Left ventricle myocardium superior (tissue), 1 donor: ENCODE measurements around the gene SPINT1. TPM values are rescaled to one million over a fixed set of nuclear protein-coding genes. Genes with fewer than 3 reads are reported as not detected.
"Not testable (repeated sequence)": the region's sequence is repeated elsewhere in the genome, so short reads cannot be mapped to it uniquely, and the experiment has no call there.

Experiments
- ATAC-seq: fragments of 200-7000 bp; cut with Tn5 transposase; one replicate; pipeline ENCODE4 v1.9.1; 2020; ENCODE audit warnings: mild to moderate bottlenecking, moderate library complexity
- DNase-seq: peaks from one replicate; pipeline ENCODE4 v3.0.0-alpha.2; 2020
- intact Hi-C: fragments of 100-400 bp; cut with micrococcal nuclease; formaldehyde crosslinking; loops from one replicate; pipeline ENCODE4 v1.11.0; 2022
- total RNA-seq: library from RNA; stranded (reverse); fragmentation: NEBNext Ultra II Directional; extraction: Animal tissue kit (Norgen Biotek cat#: 25700); gene quantifications from one replicate; pipeline ENCODE4 v1.2.1, GENCODE V29; 2021
- donor health status: DM: no; HTN: yes; CAD: no; lungs with severe emphysema.

The SPINT1 gene
- total RNA-seq, 1 donor from 2014 or later, result 1.0 TPM

GRCh38 chr15:40855706-40856234 lies 11.9 kb downstream of the SPINT1 start:
- intact Hi-C loops, result no loop called here
- ATAC-seq (no peak), DNase-seq (no peak)

GRCh38 chr15:40856746-40857145 lies 12.9 kb downstream of the SPINT1 start:
- DNase-seq (no peak), ATAC-seq (no peak)
- intact Hi-C loops, result no loop called here

- peak; percentile 77 for DNase-seq
- intact Hi-C loops, result no loop called here
- ATAC-seq, result peak; percentile 89
Observed at GRCh38 chr15:40857601-40858341, 13.9 kb downstream of the SPINT1 start.

GRCh38 chr15:40858706-40859105 lies 14.9 kb downstream of the SPINT1 start:
- ATAC-seq, result no peak

GRCh38 chr15:40859206-40859851 lies 15.5 kb downstream of the SPINT1 start:
- peak; percentile 72 for ATAC-seq
- DNase-seq, result peak; percentile 74
- intact Hi-C loops, result no loop called here

More at GRCh38 chr15:40858706-40859105, 14.9 kb downstream of the SPINT1 start:
- no peak for DNase-seq
- intact Hi-C loops, result no loop called here

GRCh38 chr15:40861147-40861546 lies 17.3 kb downstream of the SPINT1 start:
- ATAC-seq, intact Hi-C loops, DNase-seq: not testable (repeated sequence)

GRCh38 chr15:40863660-40864270 lies 19.9 kb downstream of the SPINT1 start:
- ATAC-seq (no peak), DNase-seq (no peak)
- intact Hi-C loops, result no loop called here

GRCh38 chr15:40867199-40867598 lies 23.4 kb downstream of the SPINT1 start:
- intact Hi-C loops, result no loop called here
- DNase-seq, result no peak
- ATAC-seq, result no peak

GRCh38 chr15:40869686-40870085 lies 25.8 kb downstream of the SPINT1 start:
- ATAC-seq (no peak), DNase-seq (no peak)
- intact Hi-C loops, result no loop called here

GRCh38 chr15:40870716-40871115 lies 26.9 kb downstream of the SPINT1 start:
- ATAC-seq (no peak), DNase-seq (no peak)
- intact Hi-C loops, result no loop called here

- intact Hi-C loops, result no loop called here
- ATAC-seq, result no peak
- DNase-seq, result no peak
Observed at GRCh38 chr15:40871749-40872617, 28.1 kb downstream of the SPINT1 start.

GRCh38 chr15:40872791-40873693 lies 29.2 kb downstream of the SPINT1 start:
- DNase-seq (no peak), ATAC-seq (no peak)
- intact Hi-C loops, result no loop called here

- intact Hi-C loops, result no loop called here
- DNase-seq (peak; percentile 58), ATAC-seq (peak; percentile 87)
Observed at GRCh38 chr15:40873694-40874561, 30.1 kb downstream of the SPINT1 start, which contains the start of gene RHOV. RHOV (minus strand) TSS chr15:40874234; CDS start chr15:40874139, 95 bp downstream.

- ATAC-seq, result no peak
Observed at GRCh38 chr15:40875991-40876730, 32.3 kb downstream of the SPINT1 start.

GRCh38 chr15:40877694-40878093 lies 33.8 kb downstream of the SPINT1 start:
- intact Hi-C loops, result no loop called here
- ATAC-seq (no peak), DNase-seq (no peak)

More at GRCh38 chr15:40875991-40876730, 32.3 kb downstream of the SPINT1 start:
- no peak for DNase-seq
- intact Hi-C loops, result no loop called here

GRCh38 chr15:40878785-40879184 lies 34.9 kb downstream of the SPINT1 start:
- ATAC-seq, result no peak
- intact Hi-C loops, result no loop called here

More at GRCh38 chr15:40878785-40879184, 34.9 kb downstream of the SPINT1 start:
- no peak for DNase-seq
